Esophagus muscularis mucosa (tissue), 4 donors: ENCODE results near the gene ARHGEF7.

ENCODE experiments used
- EP300 ChIP-seq: sonication (generic); formaldehyde crosslinking; IDR thresholded peaks from one replicate; pipeline ENCODE4 v1.6.1; 2017; ENCODE audit warnings: antibody characterized with exemption
- POLR2A ChIP-seq: fragments of 450-650 bp; IDR thresholded peaks from one replicate; pipeline ENCODE4 v1.6.1; 2017; ENCODE audit warnings: antibody characterized with exemption, moderate library complexity, mild to moderate bottlenecking, low read depth
- POLR2AphosphoS5 ChIP-seq, 2 donors: sonication (generic); formaldehyde crosslinking; IDR thresholded peaks; one replicate each; pipeline ENCODE4 v1.6.1; 2017; ENCODE audit warnings: antibody characterized with exemption in 2 of 2
- TF ChIP-seq, protein P1 (sequence below), 3 experiments: fragments of 200-600 bp in 2 of 3; fragments of 450-650 bp in 1 of 3; sonication (generic) in 2 of 3; IDR thresholded peaks; one replicate each; pipeline ENCODE4 v1.5.1; 2017 to 2019; ENCODE audit warnings: antibody characterized with exemption in 3 of 3, mild to moderate bottlenecking in 2 of 3, moderate library complexity in 1 of 3

- TF ChIP-seq EP300 (no peak), POLR2AphosphoS5 (IDR thresholded peaks at IDR 0.05) (no peak), POLR2A (no peak)
- TF ChIP-seq, protein P1, sequence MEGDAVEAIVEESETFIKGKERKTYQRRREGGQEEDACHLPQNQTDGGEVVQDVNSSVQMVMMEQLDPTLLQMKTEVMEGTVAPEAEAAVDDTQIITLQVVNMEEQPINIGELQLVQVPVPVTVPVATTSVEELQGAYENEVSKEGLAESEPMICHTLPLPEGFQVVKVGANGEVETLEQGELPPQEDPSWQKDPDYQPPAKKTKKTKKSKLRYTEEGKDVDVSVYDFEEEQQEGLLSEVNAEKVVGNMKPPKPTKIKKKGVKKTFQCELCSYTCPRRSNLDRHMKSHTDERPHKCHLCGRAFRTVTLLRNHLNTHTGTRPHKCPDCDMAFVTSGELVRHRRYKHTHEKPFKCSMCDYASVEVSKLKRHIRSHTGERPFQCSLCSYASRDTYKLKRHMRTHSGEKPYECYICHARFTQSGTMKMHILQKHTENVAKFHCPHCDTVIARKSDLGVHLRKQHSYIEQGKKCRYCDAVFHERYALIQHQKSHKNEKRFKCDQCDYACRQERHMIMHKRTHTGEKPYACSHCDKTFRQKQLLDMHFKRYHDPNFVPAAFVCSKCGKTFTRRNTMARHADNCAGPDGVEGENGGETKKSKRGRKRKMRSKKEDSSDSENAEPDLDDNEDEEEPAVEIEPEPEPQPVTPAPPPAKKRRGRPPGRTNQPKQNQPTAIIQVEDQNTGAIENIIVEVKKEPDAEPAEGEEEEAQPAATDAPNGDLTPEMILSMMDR (IDR thresholded peaks at IDR 0.05) = no peak
Measured at GRCh38 chr13:111269508-111269907, 154.4 kb downstream of the ARHGEF7 start.
